IPS-20b (cell line): ENCODE data around the gene ZNF652.
"Not testable (repeated sequence)": the region's sequence is repeated elsewhere in the genome, so short reads cannot be mapped to it uniquely, and the experiment has no call there.

Source experiments
- H3K27ac ChIP-seq: one replicate; pipeline ENCODE4 v1.5.1; 2013; ENCODE audit warnings: low read length
- H3K27me3 ChIP-seq: 2 replicates; pipeline ENCODE4 v1.6.1; 2013; ENCODE audit warnings: mild to moderate bottlenecking, low read length, inconsistent platforms; ENCODE audit not compliant: insufficient read depth
- H3K36me3 ChIP-seq: 2 replicates; pipeline ENCODE4 v1.6.1; 2013; ENCODE audit warnings: low read depth, mild to moderate bottlenecking, inconsistent platforms, low read length, moderate library complexity; ENCODE audit not compliant: insufficient read depth
- H3K4me1 ChIP-seq: 2 replicates; pipeline ENCODE4 v1.6.1; 2013; ENCODE audit warnings: mild to moderate bottlenecking, control low read depth, inconsistent platforms, low read length, moderate library complexity; ENCODE audit not compliant: insufficient read depth
- H3K4me3 ChIP-seq: 2 replicates; pipeline ENCODE4 v1.5.1; 2013; ENCODE audit warnings: mild to moderate bottlenecking, low read length, inconsistent platforms
- H3K9ac ChIP-seq: 2 replicates; pipeline ENCODE4 v1.6.1; 2013; ENCODE audit warnings: low read depth, mild to moderate bottlenecking, inconsistent platforms, low read length, moderate library complexity
- H3K9me3 ChIP-seq: 2 replicates; pipeline ENCODE4 v1.6.1; 2013; ENCODE audit warnings: mild to moderate bottlenecking, low read depth, low read length, inconsistent platforms; ENCODE audit not compliant: insufficient read depth

Gene ZNF652

GRCh38 chr17:49292901-49293300 lies 69.1 kb downstream of the ZNF652 start:
- H3K36me3 ChIP-seq = peaks cover 9% of the 10 kb centered on the region
- H3K27ac ChIP-seq = no peak overlapping the region
- no peaks in the 10 kb centered on the region for H3K9me3 ChIP-seq
- H3K4me1 ChIP-seq = no peaks in the 10 kb centered on the region
- no peak overlapping the region for H3K9ac ChIP-seq
- H3K27me3 ChIP-seq = no peaks in the 10 kb centered on the region
- H3K4me3 ChIP-seq = no peak overlapping the region

- H3K36me3 ChIP-seq = peaks cover 2% of the 10 kb centered on the region; the same call in 1 of the 2 replicates
- no peaks in the 10 kb centered on the region for H3K27me3 ChIP-seq
- no peaks in the 10 kb centered on the region for H3K9me3 ChIP-seq
- no peak overlapping the region for H3K27ac ChIP-seq
- H3K9ac ChIP-seq = no peak overlapping the region
- no peaks in the 10 kb centered on the region for H3K4me1 ChIP-seq
- H3K4me3 ChIP-seq = no peak overlapping the region
These were observed 70.1 kb downstream of the ZNF652 start for GRCh38 chr17:49291929-49292328.

- H3K4me1 ChIP-seq = no peaks in the 10 kb centered on the region
- H3K4me3 ChIP-seq = no peak overlapping the region
- no peak overlapping the region for H3K27ac ChIP-seq
- no peaks in the 10 kb centered on the region for H3K9me3 ChIP-seq
- no peaks in the 10 kb centered on the region for H3K36me3 ChIP-seq
- no peak overlapping the region for H3K9ac ChIP-seq
- H3K27me3 ChIP-seq = no peaks in the 10 kb centered on the region
These were observed 71.2 kb downstream of the ZNF652 start for GRCh38 chr17:49290690-49291359.

GRCh38 chr17:49288388-49288787 lies 73.7 kb downstream of the ZNF652 start:
- no peak overlapping the region for H3K27ac ChIP-seq
- H3K9ac ChIP-seq = no peak overlapping the region
- no peak overlapping the region for H3K4me3 ChIP-seq
- H3K27me3 ChIP-seq = no peaks in the 10 kb centered on the region
- H3K9me3 ChIP-seq = no peaks in the 10 kb centered on the region
- no peaks in the 10 kb centered on the region for H3K36me3 ChIP-seq
- no peaks in the 10 kb centered on the region for H3K4me1 ChIP-seq

- Histone ChIP-seq H3K9ac (no peak overlapping the region), H3K9me3 (no peaks in the 10 kb centered on the region), H3K4me1 (no peaks in the 10 kb centered on the region), H3K4me3 (no peak overlapping the region), H3K27me3 (no peaks in the 10 kb centered on the region), H3K36me3 (no peaks in the 10 kb centered on the region), H3K27ac (no peak overlapping the region)
These were observed 74.6 kb downstream of the ZNF652 start for GRCh38 chr17:49287481-49287880.

GRCh38 chr17:49286261-49286973 lies 75.6 kb downstream of the ZNF652 start:
- not testable (repeated sequence) for H3K9ac ChIP-seq, H3K27ac ChIP-seq, H3K36me3 ChIP-seq, H3K4me1 ChIP-seq, H3K4me3 ChIP-seq, H3K9me3 ChIP-seq, H3K27me3 ChIP-seq

GRCh38 chr17:49285716-49286115 lies 76.3 kb downstream of the ZNF652 start:
- Histone ChIP-seq H3K9ac (no peak overlapping the region), H3K27ac (no peak overlapping the region), H3K36me3 (no peaks in the 10 kb centered on the region), H3K4me1 (no peaks in the 10 kb centered on the region), H3K27me3 (no peaks in the 10 kb centered on the region), H3K9me3 (no peaks in the 10 kb centered on the region), H3K4me3 (no peak overlapping the region)

GRCh38 chr17:49280918-49281317 lies 81.1 kb downstream of the ZNF652 start:
- H3K4me1 ChIP-seq = peaks cover 5% of the 10 kb centered on the region; the same call in 1 of the 2 replicates
- no peaks in the 10 kb centered on the region for H3K36me3 ChIP-seq
- no peaks in the 10 kb centered on the region for H3K27me3 ChIP-seq
- no peaks in the 10 kb centered on the region for H3K9me3 ChIP-seq
- no peak overlapping the region for H3K4me3 ChIP-seq
- no peak overlapping the region for H3K27ac ChIP-seq
- H3K9ac ChIP-seq = no peak overlapping the region

- Histone ChIP-seq H3K9ac (no peak overlapping the region), H3K27ac (no peak overlapping the region), H3K4me1 (peaks cover 5% of the 10 kb centered on the region; the same call in 1 of the 2 replicates), H3K4me3 (no peak overlapping the region), H3K9me3 (no peaks in the 10 kb centered on the region), H3K27me3 (no peaks in the 10 kb centered on the region), H3K36me3 (no peaks in the 10 kb centered on the region)
These were observed 82.0 kb downstream of the ZNF652 start for GRCh38 chr17:49280061-49280460.

- not testable (repeated sequence) for H3K4me1 ChIP-seq, H3K27ac ChIP-seq, H3K9me3 ChIP-seq, H3K9ac ChIP-seq, H3K27me3 ChIP-seq, H3K4me3 ChIP-seq, H3K36me3 ChIP-seq
These were observed 82.6 kb downstream of the ZNF652 start for GRCh38 chr17:49279263-49280015.

GRCh38 chr17:49278076-49278475 lies 84.0 kb downstream of the ZNF652 start:
- Histone ChIP-seq H3K9me3 (no peaks in the 10 kb centered on the region), H3K9ac (no peak overlapping the region), H3K36me3 (no peaks in the 10 kb centered on the region), H3K27me3 (no peaks in the 10 kb centered on the region), H3K27ac (no peak overlapping the region), H3K4me1 (peaks cover 5% of the 10 kb centered on the region; the same call in 1 of the 2 replicates), H3K4me3 (no peak overlapping the region)

GRCh38 chr17:49277638-49278037 lies 84.4 kb downstream of the ZNF652 start:
- Histone ChIP-seq H3K9ac (no peak overlapping the region), H3K27me3 (no peaks in the 10 kb centered on the region), H3K4me3 (no peak overlapping the region), H3K9me3 (no peaks in the 10 kb centered on the region), H3K36me3 (no peaks in the 10 kb centered on the region), H3K4me1 (peaks cover 5% of the 10 kb centered on the region; the same call in 1 of the 2 replicates), H3K27ac (no peak overlapping the region)
